Measurements from ENCODE around the gene TXNRD3. TPM values are rescaled to one million over a fixed set of nuclear protein-coding genes. Genes with fewer than 3 reads are reported as not detected.

The TXNRD3 gene
- total RNA-seq (2021) (6.8 to 7.0 TPM (median 6.9 TPM) in 3 replicates), Bru-seq, nascent RNA (percentile 49 among the genes with signal in this experiment)
- long read RNA-seq, experiment 1, transcript TXNRD3-205 (16 exons, 2,950 nt), result major isoform, 25 of 37 reads
- long read RNA-seq, experiment 1, partial matches to known transcripts, result 0 of 37 reads
- long read RNA-seq, experiment 1, other reads (novel, unspliced or antisense), result 8 of 37 reads
- long read RNA-seq, experiment 2, transcript TXNRD3-205 (16 exons, 2,950 nt), result major isoform, 6 of 17 reads
- long read RNA-seq, experiment 2, partial matches to known transcripts, result 2 of 17 reads
- long read RNA-seq, experiment 2, other reads (novel, unspliced or antisense), result 8 of 17 reads
- long read RNA-seq, experiment 3, result 0 reads

- Mint-ChIP-seq H3K27me3 (ENCODE audit: low read depth) (peaks cover 43% of the 10 kb centered on the region), H3K4me3 (peak within 1 kb of the TSS; percentile 71), H3K4me1 (0 out of 2 replicates have a peak, but pooled peaks cover 2% of the 10 kb centered on the region), H3K9me3 (peaks cover 8% of the 10 kb centered on the region), H3K36me3 (no peaks in the 10 kb centered on the region), H3K27ac (no peak within 1 kb of the TSS)
- ChIA-PET CTCF (interaction anchor here (1.3 kb wide), 1 partner anchor 132 kb away, joined by 3 read pairs; the partner anchor contains the start of gene CHST13), POLR2A (no interaction called here)
- DNase-seq (ENCODE audit: low spot score), result peak; percentile 81
- TF ChIP-seq E2F1 (CRISPR knock-in tag; IDR thresholded peaks at IDR 0.05), result 0 out of 2 replicates have a peak, but pooled peaks have one; percentile 35
- peak; percentile 41 for TF ChIP-seq USF2 (CRISPR knock-in tag; IDR thresholded peaks at IDR 0.05)
- no peak for TF ChIP-seq CTCF (IDR thresholded peaks at IDR 0.05)
- TF ChIP-seq ESRRA (CRISPR knock-in tag; IDR thresholded peaks at IDR 0.05; ENCODE audit: borderline replicate concordance), result peak; percentile 77; the same call in 1 of the 2 replicates
- TF ChIP-seq FOXP1 (CRISPR knock-in tag; IDR thresholded peaks at IDR 0.05; ENCODE audit: borderline replicate concordance), result peak; percentile 87
- TF ChIP-seq TCF7 (CRISPR knock-in tag; IDR thresholded peaks at IDR 0.05; ENCODE audit: low read depth), result 0 out of 2 replicates have a peak, but pooled peaks have one; percentile 62
- peak; percentile 86; the same call in 1 of the 2 replicates for TF ChIP-seq TP53 (CRISPR knock-in tag; IDR thresholded peaks at IDR 0.05)
- 0 out of 2 replicates have a peak, but pooled peaks have one; percentile 70 for TF ChIP-seq FOXP4 (CRISPR knock-in tag; IDR thresholded peaks at IDR 0.05)
- peak; percentile 22; the same call in 1 of the 2 replicates for TF ChIP-seq MAX (CRISPR knock-in tag; IDR thresholded peaks at IDR 0.05)
- TF ChIP-seq E2F4 (CRISPR knock-in tag; IDR thresholded peaks at IDR 0.05; ENCODE audit: borderline replicate concordance, low read depth), result no peak
- TF ChIP-seq TEAD1 (CRISPR knock-in tag; IDR thresholded peaks at IDR 0.05), result peak; percentile 58; the same call in 1 of the 2 replicates
- TF ChIP-seq HMGXB4 (CRISPR knock-in tag; IDR thresholded peaks at IDR 0.05), result no peak
- no peak; the same call in 1 of the 2 replicates for TF ChIP-seq ZNF232 (CRISPR knock-in tag; IDR thresholded peaks at IDR 0.05)
- 0 out of 2 replicates have a peak, but pooled peaks have one; percentile 16 for TF ChIP-seq FOXK1 (CRISPR knock-in tag; IDR thresholded peaks at IDR 0.05)
- no peak for TF ChIP-seq SP1 (CRISPR knock-in tag; conservative IDR thresholded peaks at IDR 0.05)
- 0 out of 2 replicates have a peak, but pooled peaks have one; percentile 23 for TF ChIP-seq IRF1 (CRISPR knock-in tag; IDR thresholded peaks at IDR 0.05)
- no peak for TF ChIP-seq NFE2L1 (CRISPR knock-in tag; IDR thresholded peaks at IDR 0.05)
- TF ChIP-seq KAT7 (CRISPR knock-in tag; IDR thresholded peaks at IDR 0.05; ENCODE audit: borderline replicate concordance), result peak; percentile 74; the same call in 1 of the 2 replicates
- peak; percentile 83 for ATAC-seq
These were observed at the start of gene TXNRD3 for GRCh38 chr3:126654571-126655383. Gene TXNRD3, minus strand, starts transcription at chr3:126655124.

All from WTC11 (cell line).